Testis (tissue), 3 donors: ENCODE data around the gene GNG13. TPM values are rescaled to one million over a fixed set of nuclear protein-coding genes. Genes with fewer than 3 reads are reported as not detected.

Experiments
- DNase-seq: peaks from one replicate; pipeline ENCODE4 v3.0.0-alpha.2; 2019
- H3K27ac ChIP-seq, 2 donors: fragments of 200-600 bp; sonication (generic); one replicate each; pipeline ENCODE4 v1.5.1; 2019
- H3K27me3 ChIP-seq: fragments of 200-600 bp; sonication (generic); one replicate; pipeline ENCODE4 v1.5.1; 2019
- H3K36me3 ChIP-seq: fragments of 200-600 bp; sonication (generic); one replicate; pipeline ENCODE4 v1.5.1; 2017; ENCODE audit warnings: low read depth; ENCODE audit errors: missing control alignments
- H3K4me1 ChIP-seq: fragments of 200-600 bp; sonication (generic); one replicate; pipeline ENCODE4 v1.5.1; 2019
- H3K4me3 ChIP-seq, 2 donors: fragments of 200-600 bp; sonication (generic); one replicate each; pipeline ENCODE4 v1.5.1; 2017 to 2019
- H3K9me3 ChIP-seq: fragments of 200-600 bp; sonication (generic); one replicate; pipeline ENCODE4 v1.5.1; 2017
- POLR2A ChIP-seq: fragments of 450-650 bp; IDR thresholded peaks from one replicate; pipeline ENCODE4 v1.6.1; 2017; ENCODE audit warnings: antibody characterized with exemption, mild to moderate bottlenecking, moderate library complexity
- WGBS, 2 donors: methylation state at CpG; one replicate each; pipeline ENCODE4 v1.1.5; 2018; 5-methylcytosine and 5-hydroxymethylcytosine counted together
- intact Hi-C: fragments of 100-400 bp; cut with DNase I; formaldehyde crosslinking; loops from one replicate; pipeline ENCODE4 v1.15.1; 2023; ENCODE audit warnings: low total_unique reads
- polyA plus RNA-seq: library from polyadenylated mRNA; stranded (reverse); fragments of 350-450 nt; fragmentation: Illumina TruSeq; extraction: RNeasy Lipid Tissue Mini Kit (QIAGEN cat#74804); gene quantifications from one replicate; pipeline ENCODE4 v1.2.3, GENCODE V29; 2014; ENCODE audit warnings: low read depth, low replicate concordance; ENCODE audit not compliant: insufficient read depth
- total RNA-seq, 2 donors: library from RNA; depleted of rRNA; stranded (reverse); fragments of >200 nt; gene quantifications; one replicate each; pipeline ENCODE4 v1.2.3, GENCODE V29; 2016
- TF ChIP-seq, protein P1 (sequence below), 3 experiments: fragments of 450-650 bp in 2 of 3; fragments of 200-600 bp in 1 of 3; sonication (generic) in 1 of 3; IDR thresholded peaks; one replicate each; pipeline ENCODE4 v1.5.1; 2016 to 2019; ENCODE audit warnings: antibody characterized with exemption in 3 of 3, mild to moderate bottlenecking in 2 of 3, moderate library complexity in 1 of 3

The GNG13 gene
- total and polyA plus RNA-seq, 3 donors from 2014 or later: not detected

DNA sequence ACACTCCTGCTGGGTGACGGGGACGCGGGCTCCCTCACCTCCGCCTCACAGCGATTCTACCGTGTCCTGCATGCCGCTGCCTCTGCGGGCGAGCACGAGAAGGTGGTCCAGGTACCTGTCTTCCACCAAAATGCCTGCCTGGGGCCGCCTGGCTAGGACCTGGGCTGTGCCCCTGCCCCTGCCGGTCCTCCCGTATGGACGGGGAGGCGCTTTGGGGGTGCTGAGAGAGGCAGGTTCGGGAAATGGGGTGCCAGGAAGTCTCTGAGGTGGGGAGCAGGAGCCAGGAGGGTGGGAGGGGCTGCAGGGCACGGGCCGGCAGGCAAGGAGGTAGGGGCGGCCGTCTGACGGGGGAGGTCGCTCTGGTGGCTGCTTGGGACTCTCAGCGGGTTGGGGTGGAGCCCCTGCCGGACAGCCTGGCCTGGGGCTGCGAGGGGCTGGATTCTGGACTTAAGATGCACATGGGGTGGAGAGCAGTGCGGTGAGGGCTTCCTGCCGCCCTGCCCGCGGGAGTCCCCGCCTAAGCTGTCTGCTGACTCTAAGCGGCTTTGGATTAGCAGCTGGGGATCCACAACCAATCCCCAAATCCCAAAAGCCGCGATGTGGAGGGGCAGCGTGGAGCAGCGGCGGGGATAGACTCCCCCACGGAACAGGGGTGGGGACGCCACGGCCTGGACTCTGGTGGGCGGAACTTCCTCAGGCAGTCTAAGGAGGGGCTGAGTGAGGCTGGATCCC, 6.3 kb downstream of the GNG13 start:
- Histone ChIP-seq H3K4me3 (no peak overlapping the region), H3K9me3 (no peaks in the 10 kb centered on the region), H3K36me3 (no peaks in the 10 kb centered on the region), H3K27ac (no peak overlapping the region), H3K4me1 (peaks cover under 1% of the 10 kb centered on the region), H3K27me3 (no peaks in the 10 kb centered on the region)
- WGBS, 2 donors: 91 to 99% methylated on average over 25 to 40 of the region's 40 CpGs
- DNase-seq: no peak
- intact Hi-C loops: no loop called here
- TF ChIP-seq, protein P1, sequence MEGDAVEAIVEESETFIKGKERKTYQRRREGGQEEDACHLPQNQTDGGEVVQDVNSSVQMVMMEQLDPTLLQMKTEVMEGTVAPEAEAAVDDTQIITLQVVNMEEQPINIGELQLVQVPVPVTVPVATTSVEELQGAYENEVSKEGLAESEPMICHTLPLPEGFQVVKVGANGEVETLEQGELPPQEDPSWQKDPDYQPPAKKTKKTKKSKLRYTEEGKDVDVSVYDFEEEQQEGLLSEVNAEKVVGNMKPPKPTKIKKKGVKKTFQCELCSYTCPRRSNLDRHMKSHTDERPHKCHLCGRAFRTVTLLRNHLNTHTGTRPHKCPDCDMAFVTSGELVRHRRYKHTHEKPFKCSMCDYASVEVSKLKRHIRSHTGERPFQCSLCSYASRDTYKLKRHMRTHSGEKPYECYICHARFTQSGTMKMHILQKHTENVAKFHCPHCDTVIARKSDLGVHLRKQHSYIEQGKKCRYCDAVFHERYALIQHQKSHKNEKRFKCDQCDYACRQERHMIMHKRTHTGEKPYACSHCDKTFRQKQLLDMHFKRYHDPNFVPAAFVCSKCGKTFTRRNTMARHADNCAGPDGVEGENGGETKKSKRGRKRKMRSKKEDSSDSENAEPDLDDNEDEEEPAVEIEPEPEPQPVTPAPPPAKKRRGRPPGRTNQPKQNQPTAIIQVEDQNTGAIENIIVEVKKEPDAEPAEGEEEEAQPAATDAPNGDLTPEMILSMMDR (IDR thresholded peaks at IDR 0.05): no peak
- TF ChIP-seq POLR2A: no peak

DNA sequence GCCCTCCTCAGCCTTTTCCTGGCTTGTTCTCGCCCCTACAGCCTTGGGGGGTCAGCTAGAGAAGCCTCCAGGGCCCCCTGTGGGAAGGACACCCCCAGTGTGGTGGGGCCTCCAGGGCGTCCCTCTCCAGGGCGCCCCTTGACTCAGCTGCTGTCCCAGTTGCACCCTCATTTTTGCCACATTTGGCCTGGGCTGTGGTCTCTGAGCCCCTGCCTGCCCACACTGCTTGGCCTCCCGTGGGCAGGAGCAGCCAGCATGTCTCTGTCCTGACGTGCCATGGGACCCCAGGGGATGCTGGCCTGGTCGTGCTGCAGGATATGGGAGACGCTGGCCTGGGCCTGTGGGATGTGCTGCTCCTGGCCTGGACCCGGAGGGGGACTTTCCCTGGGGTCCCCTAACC, 7.1 kb downstream of the GNG13 start:
- no peaks in the 10 kb centered on the region for H3K36me3 ChIP-seq
- H3K4me3 ChIP-seq: no peak overlapping the region
- intact Hi-C loops: no loop called here
- TF ChIP-seq, protein P1 (IDR thresholded peaks at IDR 0.05): no peak
- no peak for TF ChIP-seq POLR2A
- H3K4me1 ChIP-seq: peaks cover 6% of the 10 kb centered on the region
- H3K9me3 ChIP-seq: no peaks in the 10 kb centered on the region
- no peak overlapping the region for H3K27ac ChIP-seq
- no peak for DNase-seq
- H3K27me3 ChIP-seq: no peaks in the 10 kb centered on the region
- WGBS, 2 donors: 95 to 96% methylated on average over 4 to 8 of the region's 8 CpGs

DNA sequence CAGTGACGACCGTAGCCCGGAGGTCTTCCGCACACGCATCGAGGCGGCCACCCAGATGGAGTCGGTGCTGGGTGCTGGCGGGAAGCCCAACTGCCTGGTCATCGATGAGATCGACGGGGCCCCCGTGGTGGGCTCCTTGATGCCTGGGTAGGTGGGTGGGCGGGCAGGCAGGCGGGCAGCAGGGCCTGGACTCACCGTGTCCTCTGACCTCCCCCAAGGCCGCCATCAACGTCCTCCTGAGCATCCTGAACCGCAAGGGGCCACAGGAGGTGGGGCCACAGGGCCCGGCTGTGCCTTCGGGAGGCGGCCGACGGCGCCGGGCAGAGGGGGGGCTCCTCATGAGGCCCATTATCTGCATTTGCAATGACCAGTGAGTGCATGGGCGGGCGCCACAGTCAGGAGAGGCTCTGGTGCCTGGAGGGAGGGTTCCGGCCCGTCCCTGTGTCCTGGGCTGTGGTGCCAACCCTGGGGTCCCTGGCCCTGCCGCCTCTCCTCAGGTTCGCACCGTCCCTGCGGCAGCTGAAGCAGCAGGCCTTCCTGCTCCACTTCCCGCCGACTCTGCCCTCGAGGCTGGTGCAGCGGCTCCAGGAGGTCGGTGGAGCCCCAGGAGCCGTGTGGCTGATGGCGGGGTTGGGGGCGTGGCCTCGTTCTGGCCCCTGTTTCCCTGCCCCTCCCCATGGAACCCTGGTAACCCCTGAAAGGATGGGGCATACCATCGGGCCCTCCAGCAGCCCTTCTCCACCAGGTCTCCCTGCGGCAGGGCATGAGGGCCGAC, 8.1 kb downstream of the GNG13 start:
- H3K4me1 ChIP-seq: peaks cover 10% of the 10 kb centered on the region
- no peaks in the 10 kb centered on the region for H3K9me3 ChIP-seq
- 92 to 100% methylated on average over 6 to 46 of the region's 46 CpGs for WGBS, 2 donors
- TF ChIP-seq POLR2A: no peak
- TF ChIP-seq, protein P1 (IDR thresholded peaks at IDR 0.05): no peak
- no peaks in the 10 kb centered on the region for H3K36me3 ChIP-seq
- no peaks in the 10 kb centered on the region for H3K27me3 ChIP-seq
- no peak for DNase-seq
- intact Hi-C loops: no loop called here
- H3K4me3 ChIP-seq: no peak overlapping the region
- no peak overlapping the region for H3K27ac ChIP-seq

DNA sequence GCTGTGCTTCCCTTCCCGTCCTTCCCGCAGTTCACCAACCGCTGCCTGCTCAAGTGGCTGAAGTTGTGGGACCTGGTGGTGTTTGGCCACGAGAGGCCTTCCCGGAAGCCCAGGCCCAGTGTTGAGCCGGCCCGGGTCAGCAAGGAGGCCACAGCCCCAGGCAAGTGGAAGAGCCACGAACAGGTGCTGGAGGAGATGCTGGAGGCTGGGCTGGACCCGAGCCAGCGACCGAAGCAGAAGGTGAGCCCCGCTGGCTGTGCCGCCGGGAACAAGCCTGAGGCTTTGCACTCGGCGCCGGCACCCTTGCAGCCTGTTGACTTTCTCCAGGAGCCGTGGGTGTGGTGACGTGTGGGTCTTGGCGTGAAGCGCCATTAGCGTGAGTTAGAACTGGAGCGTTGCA, 9.4 kb downstream of the GNG13 start:
- DNase-seq: no peak
- Histone ChIP-seq H3K4me1 (peaks cover 16% of the 10 kb centered on the region), H3K36me3 (no peaks in the 10 kb centered on the region), H3K27ac (no peak overlapping the region), H3K27me3 (no peaks in the 10 kb centered on the region), H3K4me3 (no peak overlapping the region), H3K9me3 (no peaks in the 10 kb centered on the region)
- 95 to 98% methylated on average over 12 to 23 of the region's 23 CpGs for WGBS, 2 donors
- no peak for TF ChIP-seq POLR2A
- TF ChIP-seq, protein P1 (IDR thresholded peaks at IDR 0.05): no peak
- intact Hi-C loops: no loop called here
